H1 (cell line): ENCODE data around the gene NIM1K. TPM values are rescaled to one million over a fixed set of nuclear protein-coding genes. Genes with fewer than 3 reads are reported as not detected.

Experiments
- CTCF ChIA-PET: fragments of 300-600 bp; sonication (Branson Sonifier 250); formaldehyde crosslinking; loops from one replicate; lab custom pipeline; 2021; ENCODE audit not compliant: partially characterized antibody; lab: Charles Lee
- POLR2A ChIA-PET: fragments of 300-600 bp; sonication (Branson Sonifier 250); formaldehyde crosslinking; loops from one replicate; lab custom pipeline; 2021; ENCODE audit warnings: inconsistent platforms; ENCODE audit not compliant: partially characterized antibody; lab: Charles Lee
- DNase-seq, 2 experiments: peaks; one replicate each; pipeline versions ENCODE4 v3.0.0 to v3.0.0-alpha.2; 2010 to 2022; ENCODE audit warnings: low spot score in 2 of 2, low read depth in 1 of 2, mixed read lengths in 1 of 2
- FAIRE-seq: peaks from 2 replicates; lab custom pipeline; 2011; peaks lifted over from hg19 to GRCh38; lab: Jason Lieb, UNC
- H2AFZ ChIP-seq: 2 replicates; pipeline ENCODE4 v1.8.1; 2012; ENCODE audit warnings: low read length, inconsistent platforms
- H2AK5ac ChIP-seq: 2 replicates; pipeline ENCODE4 v1.6.1; 2013; ENCODE audit warnings: low read depth, low read length
- H2BK120ac ChIP-seq: replicated peaks from 2 replicates; pipeline ENCODE3; 2013; ENCODE audit warnings: low read depth, low read length, inconsistent platforms
- H2BK12ac ChIP-seq: 2 replicates; pipeline ENCODE4 v1.6.1; 2013; ENCODE audit warnings: low read depth, low read length
- H2BK15ac ChIP-seq: 2 replicates; pipeline ENCODE4 v1.6.1; 2013; ENCODE audit warnings: low read length
- H2BK20ac ChIP-seq: 2 replicates; pipeline ENCODE4 v1.6.1; 2013; ENCODE audit warnings: low read length
- H2BK5ac ChIP-seq: 2 replicates; pipeline ENCODE4 v1.6.1; 2013; ENCODE audit warnings: low read depth, low read length
- H3K14ac ChIP-seq: 2 replicates; pipeline ENCODE4 v1.6.1; 2013; ENCODE audit warnings: inconsistent platforms; ENCODE audit not compliant: insufficient read length
- H3K18ac ChIP-seq: 2 replicates; pipeline ENCODE4 v1.6.1; 2013; ENCODE audit warnings: low read length; ENCODE audit errors: extremely low read depth
- H3K23ac ChIP-seq: 2 replicates; pipeline ENCODE4 v1.6.1; 2013; ENCODE audit warnings: inconsistent platforms; ENCODE audit not compliant: insufficient read length
- H3K23me2 ChIP-seq: 2 replicates; pipeline ENCODE4 v1.6.1; 2013; ENCODE audit warnings: low read depth, low read length
- H3K27ac ChIP-seq: 2 replicates; pipeline ENCODE4 v1.6.1; 2011; ENCODE audit warnings: low read depth, low read length, inconsistent platforms
- H3K27me3 ChIP-seq, 4 experiments: replicated peaks in 1 of 4; 1 replicate in 1 of 4; 2 replicates in 3 of 4; pipeline versions ENCODE4 v1.6.1 to v1.8.1; 2011 to 2013; ENCODE audit warnings: low read length in 3 of 4, mild to moderate bottlenecking in 3 of 4, inconsistent platforms in 2 of 4, mixed read lengths in 2 of 4, moderate library complexity in 1 of 4; ENCODE audit not compliant: control insufficient read depth in 3 of 4, insufficient read depth in 3 of 4; ENCODE audit errors: extremely low read depth in 1 of 4
- H3K36me3 ChIP-seq, 4 experiments: 2 replicates each; pipeline versions ENCODE4 v1.6.1 to v1.8.1; 2011 to 2013; ENCODE audit warnings: mild to moderate bottlenecking in 4 of 4, low read length in 3 of 4, moderate library complexity in 2 of 4, control low read depth in 1 of 4, inconsistent platforms in 1 of 4; ENCODE audit not compliant: insufficient read depth in 4 of 4, control insufficient read depth in 2 of 4
- H3K4ac ChIP-seq: replicated peaks from 2 replicates; pipeline ENCODE3; 2013; ENCODE audit warnings: low read length, low read depth, mixed read lengths, inconsistent platforms; ENCODE audit not compliant: insufficient read length
- H3K4me1 ChIP-seq, 4 experiments: replicated peaks in 1 of 4; 1 replicate in 1 of 4; 2 replicates in 3 of 4; pipeline versions ENCODE4 v1.6.1 to v1.8.1; 2011 to 2013; ENCODE audit warnings: low read length in 3 of 4, inconsistent platforms in 2 of 4, mixed read lengths in 1 of 4; ENCODE audit not compliant: insufficient read depth in 4 of 4, control insufficient read depth in 3 of 4
- H3K4me2 ChIP-seq, 2 experiments: 2 replicates each; pipeline versions ENCODE4 v1.6.1 to v1.8.1; 2011 to 2013; ENCODE audit warnings: low read depth in 2 of 2, low read length in 2 of 2, control low read depth in 1 of 2, inconsistent platforms in 1 of 2, mild to moderate bottlenecking in 1 of 2; ENCODE audit not compliant: insufficient read depth in 1 of 2
- H3K4me3 ChIP-seq, 4 experiments: fragments of 200-600, 300-600 bp in 1 of 4; sonication (generic), shearing (Covaris generic), sonication (Bioruptor Twin) in 1 of 4; 2 replicates each; pipeline versions ENCODE4 v1.5.1 to v1.8.1; 2011 to 2016; ENCODE audit warnings: low read length in 4 of 4, low read depth in 3 of 4, control low read depth in 2 of 4, inconsistent platforms in 2 of 4, mild to moderate bottlenecking in 2 of 4, mixed read lengths in 1 of 4, moderate library complexity in 1 of 4; ENCODE audit not compliant: insufficient read depth in 2 of 4; ENCODE audit errors: extremely low read depth in 1 of 4
- H3K56ac ChIP-seq: replicated peaks from 2 replicates; pipeline ENCODE3; 2013; ENCODE audit warnings: low read depth, mild to moderate bottlenecking, mixed read lengths, low read length, inconsistent platforms; ENCODE audit not compliant: insufficient read length
- H3K79me1 ChIP-seq: 2 replicates; pipeline ENCODE4 v1.6.1; 2013; ENCODE audit warnings: low read depth, low read length, control low read depth
- H3K79me2 ChIP-seq, 2 experiments: 2 replicates each; pipeline versions ENCODE4 v1.6.1 to v1.8.1; 2012 to 2013; ENCODE audit warnings: low read length in 2 of 2, mild to moderate bottlenecking in 2 of 2, inconsistent platforms in 1 of 2; ENCODE audit not compliant: insufficient read depth in 2 of 2, control insufficient read depth in 1 of 2
- H3K9ac ChIP-seq, 4 experiments: replicated peaks in 1 of 4; 1 replicate in 1 of 4; 2 replicates in 3 of 4; pipeline versions ENCODE4 v1.6.1 to v1.8.1; 2011 to 2013; ENCODE audit warnings: low read depth in 3 of 4, low read length in 3 of 4, control low read depth in 2 of 4, mild to moderate bottlenecking in 2 of 4, moderate library complexity in 2 of 4, inconsistent platforms in 1 of 4; ENCODE audit errors: extremely low read depth in 1 of 4
- H3K9me3 ChIP-seq, 2 experiments: 2 replicates each; pipeline versions ENCODE4 v1.6.1 to v1.8.1; 2012 to 2013; ENCODE audit warnings: mild to moderate bottlenecking in 2 of 2, moderate library complexity in 2 of 2, control low read depth in 1 of 2, inconsistent platforms in 1 of 2, low read depth in 1 of 2, low read length in 1 of 2, mixed read lengths in 1 of 2; ENCODE audit not compliant: insufficient read depth in 2 of 2
- H4K20me1 ChIP-seq, 2 experiments: replicated peaks in 1 of 2; 2 replicates each; pipeline versions ENCODE3 to v1.8.1; 2011 to 2013; ENCODE audit warnings: inconsistent platforms in 2 of 2, low read length in 2 of 2, mild to moderate bottlenecking in 1 of 2; ENCODE audit not compliant: insufficient read depth in 2 of 2, control insufficient read depth in 1 of 2
- H4K5ac ChIP-seq: 2 replicates; pipeline ENCODE4 v1.6.1; 2013; ENCODE audit warnings: low read length, low read depth, mixed read lengths, inconsistent platforms; ENCODE audit not compliant: insufficient read length
- H4K8ac ChIP-seq: 2 replicates; pipeline ENCODE4 v1.8.0; 2013; ENCODE audit warnings: mild to moderate bottlenecking, moderate library complexity, low read length, inconsistent platforms; ENCODE audit not compliant: insufficient read depth; ENCODE audit errors: extremely low read depth
- H4K91ac ChIP-seq: replicated peaks from 2 replicates; pipeline ENCODE3; 2013; ENCODE audit warnings: low read length, mixed read lengths, inconsistent platforms; ENCODE audit not compliant: insufficient read length
- RAD21 ChIP-seq, 2 experiments: IDR thresholded peaks in 1 of 2; conservative IDR thresholded peaks in 1 of 2; 2 replicates each; pipeline ENCODE4 v1.6.1; 2011; ENCODE audit warnings: low read depth in 2 of 2, low read length in 2 of 2, improper control_type of control experiment in 1 of 2, inconsistent platforms in 1 of 2, mild to moderate bottlenecking in 1 of 2, moderate library complexity in 1 of 2
- SIRT6 ChIP-seq: IDR thresholded peaks from one replicate; pipeline ENCODE4 v1.7.1; 2012; ENCODE audit warnings: low read length, inconsistent platforms
- WGBS, 2 experiments: shearing (Covaris generic) in 1 of 2; methylation state at CpG; one replicate each; pipeline versions ENCODE4 v1.1.6 to v1.1.7; 2013 to 2015; ENCODE audit warnings: low lambda C conversion rate in 2 of 2, mixed read lengths in 2 of 2, inconsistent platforms in 1 of 2, low coverage in 1 of 2, missing lambda C conversion rate in 1 of 2; ENCODE audit not compliant: insufficient replicate concordance in 2 of 2, insufficient coverage in 1 of 2, insufficient read length in 1 of 2; ENCODE audit errors: extremely low coverage in 1 of 2, missing lambda C conversion rate in 1 of 2; 5-methylcytosine and 5-hydroxymethylcytosine counted together
- polyA plus RNA-seq, 7 experiments: library from polyadenylated mRNA; depleted of rRNA in 3 of 7; stranded (reverse) in 5 of 7; unstranded in 2 of 7; fragments of >200 nt in 5 of 7; fragments of 200-250 nt in 2 of 7; gene quantifications; 1 replicate in 5 of 7; 2 replicates in 1 of 7; 4 replicates in 1 of 7; pipeline versions ENCODE4 v1.2.1 to v1.2.3, GENCODE V29; 2011 to 2013; ENCODE audit warnings: missing spikeins in 2 of 7, mixed read lengths in 2 of 7
- total RNA-seq: library from RNA; stranded (reverse); fragmentation: NEBNext Ultra II Directional; extraction: Animal tissue kit (Norgen Biotek cat#: 25700); gene quantifications from 2 replicates; pipeline ENCODE4 v1.2.1, GENCODE V29; 2021
- TF ChIP-seq, protein P1 (sequence below), 3 experiments: IDR thresholded peaks; 1 replicate in 2 of 3; 2 replicates in 1 of 3; pipeline versions ENCODE4 v1.5.1 to v1.6.1; 2011; ENCODE audit warnings: low read length in 3 of 3, mild to moderate bottlenecking in 3 of 3, inconsistent platforms in 2 of 3, low read depth in 1 of 3, moderate library complexity in 1 of 3; ENCODE audit not compliant: insufficient read depth in 1 of 3; ENCODE audit errors: control extremely low read depth in 1 of 3

The NIM1K gene
- total and polyA plus RNA-seq, 2 of the 8 experiments (the other 6 are each of a cell fraction or from before 2014, with no cell fraction given), result not detected

DNA sequence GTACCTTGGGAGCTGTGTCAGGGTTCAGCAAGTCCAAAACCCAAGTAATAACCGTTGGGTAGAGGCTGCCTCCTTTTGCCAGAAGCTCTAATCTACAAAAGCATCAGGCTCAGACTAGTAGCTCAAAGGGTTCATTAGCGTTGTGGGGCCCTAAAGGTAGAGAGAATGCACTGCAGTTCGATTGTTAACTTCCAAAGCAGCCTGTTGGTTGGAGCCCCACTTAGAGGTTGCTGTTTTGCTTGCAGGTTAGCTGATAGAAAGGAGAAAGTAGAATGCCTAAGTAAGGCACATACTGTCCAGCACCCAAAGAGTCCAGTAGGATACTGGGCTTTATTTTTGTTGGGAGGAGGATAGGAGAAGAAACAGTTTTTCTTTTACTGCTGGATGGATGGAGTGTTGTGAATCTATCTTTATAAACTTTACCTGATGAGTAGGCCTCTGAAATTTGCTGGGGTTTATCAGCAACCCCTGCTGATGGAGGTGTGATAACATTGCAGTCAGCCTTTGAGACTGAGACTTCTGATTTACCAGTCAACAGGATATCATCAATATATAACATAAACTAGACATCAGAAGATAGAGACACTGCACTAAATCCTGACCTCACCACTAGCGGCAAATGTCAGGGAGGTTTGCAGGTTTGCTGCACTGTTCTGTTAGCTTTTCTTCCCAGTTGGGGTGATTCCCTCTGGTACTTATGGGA, 36.5 kb upstream of the NIM1K start:
- CTCF ChIA-PET, result interaction anchor here (0.8 to 2.4 kb wide), 11 partner anchors 9 to 328 kb away, joined by 3 to 6 read pairs (median 4); partner anchors contain the start of gene TMEM267
- H4K91ac ChIP-seq, result no peak overlapping the region
- no peak overlapping the region for H2BK20ac ChIP-seq
- no peak for DNase-seq
- no peak overlapping the region for H2BK5ac ChIP-seq
- peaks cover 0 to 14% of the 10 kb centered on the region in 2 experiments; a peak in 3 of 4 replicates for H3K79me2 ChIP-seq
- peaks cover 6% of the 10 kb centered on the region for H3K79me1 ChIP-seq
- H3K18ac ChIP-seq, result no peak overlapping the region
- TF ChIP-seq RAD21 (IDR thresholded peaks at IDR 0.05 in 1 of 2, conservative IDR thresholded peaks at IDR 0.05 in 1 of 2; ENCODE audit: low read depth in 2 of 2, low read length in 2 of 2), result peak; percentile 5 to 30; a peak in 2 of 4 replicates
- no peak for TF ChIP-seq SIRT6
- TF ChIP-seq, protein P1, sequence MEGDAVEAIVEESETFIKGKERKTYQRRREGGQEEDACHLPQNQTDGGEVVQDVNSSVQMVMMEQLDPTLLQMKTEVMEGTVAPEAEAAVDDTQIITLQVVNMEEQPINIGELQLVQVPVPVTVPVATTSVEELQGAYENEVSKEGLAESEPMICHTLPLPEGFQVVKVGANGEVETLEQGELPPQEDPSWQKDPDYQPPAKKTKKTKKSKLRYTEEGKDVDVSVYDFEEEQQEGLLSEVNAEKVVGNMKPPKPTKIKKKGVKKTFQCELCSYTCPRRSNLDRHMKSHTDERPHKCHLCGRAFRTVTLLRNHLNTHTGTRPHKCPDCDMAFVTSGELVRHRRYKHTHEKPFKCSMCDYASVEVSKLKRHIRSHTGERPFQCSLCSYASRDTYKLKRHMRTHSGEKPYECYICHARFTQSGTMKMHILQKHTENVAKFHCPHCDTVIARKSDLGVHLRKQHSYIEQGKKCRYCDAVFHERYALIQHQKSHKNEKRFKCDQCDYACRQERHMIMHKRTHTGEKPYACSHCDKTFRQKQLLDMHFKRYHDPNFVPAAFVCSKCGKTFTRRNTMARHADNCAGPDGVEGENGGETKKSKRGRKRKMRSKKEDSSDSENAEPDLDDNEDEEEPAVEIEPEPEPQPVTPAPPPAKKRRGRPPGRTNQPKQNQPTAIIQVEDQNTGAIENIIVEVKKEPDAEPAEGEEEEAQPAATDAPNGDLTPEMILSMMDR (IDR thresholded peaks at IDR 0.05; ENCODE audit: control extremely low read depth in 1 of 3, insufficient read depth in 1 of 3, low read depth in 1 of 3, low read length in 3 of 3), result peak in 2 of 3 experiments; percentile 31 to 48; a peak in 3 of 4 replicates
- H2BK120ac ChIP-seq, result no peak overlapping the region
- H3K36me3 ChIP-seq, result peaks cover 0 to 2% (median 0%) of the 10 kb centered on the region in 4 experiments; a peak in 2 of 8 replicates
- 84% methylated on average over 4 of the region's 4 CpGs; no CpG with 5 or more reads in 1 of the 2 experiments for WGBS, 2 experiments
- no peaks in the 10 kb centered on the region for H3K27me3 ChIP-seq
- H2AK5ac ChIP-seq, result no peak overlapping the region
- H4K20me1 ChIP-seq, result peaks cover 0 to 9% of the 10 kb centered on the region in 2 experiments
- no peak overlapping the region for H3K4me3 ChIP-seq
- no peak overlapping the region for H3K4me2 ChIP-seq
- no peak overlapping the region for H3K4ac ChIP-seq
- H3K56ac ChIP-seq, result no peak overlapping the region
- no peak overlapping the region for H3K14ac ChIP-seq
- no peaks in the 10 kb centered on the region for H3K23me2 ChIP-seq
- no peak overlapping the region for H4K5ac ChIP-seq
- H2AFZ ChIP-seq, result no peak overlapping the region
- H3K27ac ChIP-seq, result no peak overlapping the region
- no peak overlapping the region for H2BK12ac ChIP-seq
- no peak overlapping the region for H2BK15ac ChIP-seq
- no peak overlapping the region for H3K9ac ChIP-seq
- H3K9me3 ChIP-seq, result no peaks in the 10 kb centered on the region
- no peak for FAIRE-seq
- H3K23ac ChIP-seq, result no peak overlapping the region
- H4K8ac ChIP-seq, result no peak overlapping the region
- H3K4me1 ChIP-seq, result peaks cover 0 to 3% (median 3%) of the 10 kb centered on the region in 4 experiments; a peak in 4 of 7 replicates
- POLR2A ChIA-PET, result interaction anchor here (0.7 to 2.8 kb wide), 5 partner anchors 9 to 14 kb away, joined by 3 to 8 read pairs (median 3); no protein-coding TSS in a partner anchor
